Measurements from ENCODE around the gene MIA.
A peak's percentile ranks its signal among the peaks of the same experiment; 100 is the strongest.

The MIA gene

GRCh38 chr19:40780582-40780981 is 5.3 kb downstream of the MIA start:
- POLR2A ChIA-PET: interaction anchor here (0.6 kb wide), 2 partner anchors 8 to 67 kb away, joined by 6 to 9 read pairs; no protein-coding TSS in a partner anchor
- peaks cover 0 to 12% of the 10 kb centered on the region in 2 experiments; a peak in 1 of 3 replicates for H3K36me3 ChIP-seq (ENCODE audit: control insufficient read depth in 2 of 2, insufficient read depth in 1 of 2, low read length in 2 of 2)
- TF ChIP-seq ZNF274 (IDR thresholded peaks at IDR 0.05; ENCODE audit: low read length) (no peak), ZNF274 (tag by site-specific recombination; IDR thresholded peaks at IDR 0.05; ENCODE audit: borderline replicate concordance) (no peak), ZNF366 (tag by site-specific recombination; conservative IDR thresholded peaks at IDR 0.05) (peak; percentile 47; the same call in 1 of the 2 replicates), ZNF202 (tag by site-specific recombination; IDR thresholded peaks at IDR 0.05; ENCODE audit: borderline replicate concordance) (no peak), ZNF121 (tag by site-specific recombination; IDR thresholded peaks at IDR 0.05) (peak; percentile 90), ZNF302 (tag by site-specific recombination; IDR thresholded peaks at IDR 0.05; ENCODE audit: low read depth) (no peak), PRDM1 (tag by site-specific recombination; IDR thresholded peaks at IDR 0.05) (peak; percentile 80), ZFP41 (tag by site-specific recombination; IDR thresholded peaks at IDR 0.05; ENCODE audit: borderline replicate concordance) (no peak), ZNF555 (tag by site-specific recombination; conservative IDR thresholded peaks at IDR 0.05) (no peak), GLIS1 (tag by site-specific recombination; IDR thresholded peaks at IDR 0.05) (no peak), ZNF223 (tag by site-specific recombination; IDR thresholded peaks at IDR 0.05) (no peak), ZNF175 (tag by site-specific recombination; IDR thresholded peaks at IDR 0.05) (no peak), SCRT1 (tag by site-specific recombination; IDR thresholded peaks at IDR 0.05; ENCODE audit: borderline replicate concordance) (no peak)
- TF ChIP-seq, protein P1, sequence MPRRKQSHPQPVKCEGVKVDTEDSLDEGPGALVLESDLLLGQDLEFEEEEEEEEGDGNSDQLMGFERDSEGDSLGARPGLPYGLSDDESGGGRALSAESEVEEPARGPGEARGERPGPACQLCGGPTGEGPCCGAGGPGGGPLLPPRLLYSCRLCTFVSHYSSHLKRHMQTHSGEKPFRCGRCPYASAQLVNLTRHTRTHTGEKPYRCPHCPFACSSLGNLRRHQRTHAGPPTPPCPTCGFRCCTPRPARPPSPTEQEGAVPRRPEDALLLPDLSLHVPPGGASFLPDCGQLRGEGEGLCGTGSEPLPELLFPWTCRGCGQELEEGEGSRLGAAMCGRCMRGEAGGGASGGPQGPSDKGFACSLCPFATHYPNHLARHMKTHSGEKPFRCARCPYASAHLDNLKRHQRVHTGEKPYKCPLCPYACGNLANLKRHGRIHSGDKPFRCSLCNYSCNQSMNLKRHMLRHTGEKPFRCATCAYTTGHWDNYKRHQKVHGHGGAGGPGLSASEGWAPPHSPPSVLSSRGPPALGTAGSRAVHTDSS (tag by site-specific recombination; IDR thresholded peaks at IDR 0.05): no peak
- no peaks in the 10 kb centered on the region for H3K9me3 ChIP-seq (ENCODE audit: control insufficient read depth, insufficient read depth, low read depth, low read length)
- peaks cover 13% of the 10 kb centered on the region for H3K4me1 ChIP-seq (ENCODE audit: control insufficient read depth, insufficient read depth, low read length)
- H3K27ac ChIP-seq (ENCODE audit: extremely low read depth, low read depth, low read length): no peak overlapping the region
- CTCF ChIA-PET: no interaction called here
- H3K4me3 ChIP-seq (ENCODE audit: low read depth, low read length): no peak overlapping the region

- Histone ChIP-seq H3K27ac (ENCODE audit: extremely low read depth, low read depth, low read length) (0 out of 2 replicates have a peak overlapping the region, but pooled peaks have one; percentile 24), H3K4me1 (ENCODE audit: control insufficient read depth, insufficient read depth, low read length) (peaks cover 13% of the 10 kb centered on the region), H3K36me3 (ENCODE audit: control insufficient read depth in 2 of 2, insufficient read depth in 1 of 2, low read length in 2 of 2) (peaks cover 0 to 12% of the 10 kb centered on the region in 2 experiments; a peak in 1 of 3 replicates), H3K9me3 (ENCODE audit: control insufficient read depth, insufficient read depth, low read depth, low read length) (no peaks in the 10 kb centered on the region), H3K4me3 (ENCODE audit: low read depth, low read length) (no peak overlapping the region)
- CTCF ChIA-PET: no interaction called here
- POLR2A ChIA-PET: interaction anchor here (0.6 to 1.4 kb wide), 2 partner anchors 9 to 31 kb away, joined by 3 to 6 read pairs; partner anchors contain the start of gene ACTMAP
- TF ChIP-seq ZNF426 (tag by site-specific recombination; IDR thresholded peaks at IDR 0.05) (no peak), ELK4 (IDR thresholded peaks at IDR 0.05; ENCODE audit: borderline replicate concordance, low read depth, low read length) (no peak), ZNF140 (tag by site-specific recombination; IDR thresholded peaks at IDR 0.05) (no peak; the same call in 1 of the 2 replicates), ZBTB17 (tag by site-specific recombination; IDR thresholded peaks at IDR 0.05) (no peak), ZNF645 (tag by site-specific recombination; IDR thresholded peaks at IDR 0.05) (no peak), GLIS1 (tag by site-specific recombination; IDR thresholded peaks at IDR 0.05) (no peak), ZNF530 (tag by site-specific recombination; IDR thresholded peaks at IDR 0.05; ENCODE audit: low read depth) (no peak), SCRT2 (tag by site-specific recombination; IDR thresholded peaks at IDR 0.05) (no peak)
- TF ChIP-seq, protein P2, sequence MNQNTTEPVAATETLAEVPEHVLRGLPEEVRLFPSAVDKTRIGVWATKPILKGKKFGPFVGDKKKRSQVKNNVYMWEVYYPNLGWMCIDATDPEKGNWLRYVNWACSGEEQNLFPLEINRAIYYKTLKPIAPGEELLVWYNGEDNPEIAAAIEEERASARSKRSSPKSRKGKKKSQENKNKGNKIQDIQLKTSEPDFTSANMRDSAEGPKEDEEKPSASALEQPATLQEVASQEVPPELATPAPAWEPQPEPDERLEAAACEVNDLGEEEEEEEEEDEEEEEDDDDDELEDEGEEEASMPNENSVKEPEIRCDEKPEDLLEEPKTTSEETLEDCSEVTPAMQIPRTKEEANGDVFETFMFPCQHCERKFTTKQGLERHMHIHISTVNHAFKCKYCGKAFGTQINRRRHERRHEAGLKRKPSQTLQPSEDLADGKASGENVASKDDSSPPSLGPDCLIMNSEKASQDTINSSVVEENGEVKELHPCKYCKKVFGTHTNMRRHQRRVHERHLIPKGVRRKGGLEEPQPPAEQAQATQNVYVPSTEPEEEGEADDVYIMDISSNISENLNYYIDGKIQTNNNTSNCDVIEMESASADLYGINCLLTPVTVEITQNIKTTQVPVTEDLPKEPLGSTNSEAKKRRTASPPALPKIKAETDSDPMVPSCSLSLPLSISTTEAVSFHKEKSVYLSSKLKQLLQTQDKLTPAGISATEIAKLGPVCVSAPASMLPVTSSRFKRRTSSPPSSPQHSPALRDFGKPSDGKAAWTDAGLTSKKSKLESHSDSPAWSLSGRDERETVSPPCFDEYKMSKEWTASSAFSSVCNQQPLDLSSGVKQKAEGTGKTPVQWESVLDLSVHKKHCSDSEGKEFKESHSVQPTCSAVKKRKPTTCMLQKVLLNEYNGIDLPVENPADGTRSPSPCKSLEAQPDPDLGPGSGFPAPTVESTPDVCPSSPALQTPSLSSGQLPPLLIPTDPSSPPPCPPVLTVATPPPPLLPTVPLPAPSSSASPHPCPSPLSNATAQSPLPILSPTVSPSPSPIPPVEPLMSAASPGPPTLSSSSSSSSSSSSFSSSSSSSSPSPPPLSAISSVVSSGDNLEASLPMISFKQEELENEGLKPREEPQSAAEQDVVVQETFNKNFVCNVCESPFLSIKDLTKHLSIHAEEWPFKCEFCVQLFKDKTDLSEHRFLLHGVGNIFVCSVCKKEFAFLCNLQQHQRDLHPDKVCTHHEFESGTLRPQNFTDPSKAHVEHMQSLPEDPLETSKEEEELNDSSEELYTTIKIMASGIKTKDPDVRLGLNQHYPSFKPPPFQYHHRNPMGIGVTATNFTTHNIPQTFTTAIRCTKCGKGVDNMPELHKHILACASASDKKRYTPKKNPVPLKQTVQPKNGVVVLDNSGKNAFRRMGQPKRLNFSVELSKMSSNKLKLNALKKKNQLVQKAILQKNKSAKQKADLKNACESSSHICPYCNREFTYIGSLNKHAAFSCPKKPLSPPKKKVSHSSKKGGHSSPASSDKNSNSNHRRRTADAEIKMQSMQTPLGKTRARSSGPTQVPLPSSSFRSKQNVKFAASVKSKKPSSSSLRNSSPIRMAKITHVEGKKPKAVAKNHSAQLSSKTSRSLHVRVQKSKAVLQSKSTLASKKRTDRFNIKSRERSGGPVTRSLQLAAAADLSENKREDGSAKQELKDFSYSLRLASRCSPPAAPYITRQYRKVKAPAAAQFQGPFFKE (tag by site-specific recombination; IDR thresholded peaks at IDR 0.05; ENCODE audit: borderline replicate concordance): no peak
Observed at GRCh38 chr19:40781140-40781539, 5.8 kb downstream of the MIA start.
